Dermis microvascular lymphatic vessel endothelial cell (primary cell): ENCODE data around the gene LHFPL2. TPM values are rescaled to one million over a fixed set of nuclear protein-coding genes. Genes with fewer than 3 reads are reported as not detected.

ENCODE experiments used
- DNase-seq, 2 donors: peaks; one replicate each; pipeline versions ENCODE4 v3.0.0 to v3.0.0-alpha.2; 2010; ENCODE audit warnings: low read depth in 2 of 2
- total RNA-seq: library from RNA; depleted of rRNA; stranded (reverse); fragments of >200 nt; gene quantifications from 2 replicates; pipeline ENCODE4 v1.2.1, GENCODE V29; 2014

LHFPL2 gene
- total RNA-seq, 1 donor from 2014 or later = 21.1 TPM

GRCh38 chr5:78642701-78643100 lies 5.9 kb downstream of the LHFPL2 start:
- DNase-seq = no peak

DNA sequence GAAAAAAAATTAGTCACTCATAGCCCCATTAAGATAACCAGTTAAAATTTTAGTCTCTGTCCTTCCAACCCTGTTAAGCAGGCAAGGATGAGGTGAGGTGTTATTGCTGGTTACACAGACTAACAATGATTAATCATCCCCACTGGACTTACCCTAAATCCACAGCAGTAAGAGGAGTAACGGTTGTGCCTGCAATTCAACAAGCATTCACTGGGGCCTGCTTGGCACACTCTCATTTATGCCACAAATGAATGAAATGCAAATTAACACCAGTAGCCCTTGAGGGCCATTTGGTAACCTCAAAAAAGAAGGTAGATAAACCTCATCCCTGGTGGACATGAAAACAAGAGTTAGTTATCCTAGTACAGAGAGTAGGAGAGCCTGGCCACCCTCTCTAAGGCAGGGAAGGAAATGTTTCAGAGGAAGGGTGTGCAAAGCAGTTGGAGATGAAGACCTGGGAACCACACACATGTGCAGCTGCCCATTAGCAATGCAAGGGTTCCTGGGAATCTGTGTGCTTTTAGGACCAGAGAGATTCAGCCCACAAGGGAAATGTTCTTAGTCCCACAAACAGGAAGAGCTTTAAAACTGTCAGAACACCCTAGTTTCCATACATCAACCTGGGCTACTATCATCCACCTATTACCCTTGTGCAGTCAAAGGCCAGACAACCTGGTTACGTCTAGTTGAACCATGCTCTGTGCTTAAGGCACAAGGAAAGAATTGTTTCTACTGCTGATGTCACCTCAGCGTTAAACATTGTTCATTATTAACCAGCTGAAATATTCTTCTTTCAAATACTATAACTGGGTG lies 7.7 kb downstream of the LHFPL2 start:
- DNase-seq = peak in 1 of 2 donors; percentile 42

- peak in 1 of 2 donors; percentile 84 for DNase-seq
These were observed 8.8 kb downstream of the LHFPL2 start for GRCh38 chr5:78639791-78640190.

GRCh38 chr5:78638973-78639669 lies 9.5 kb downstream of the LHFPL2 start:
- DNase-seq = no peak

- peak; percentile 92 to 99 for DNase-seq
These were observed 10.1 kb downstream of the LHFPL2 start for GRCh38 chr5:78638423-78638822.

- no peak for DNase-seq
These were observed 11.1 kb downstream of the LHFPL2 start for GRCh38 chr5:78637468-78637867.

- DNase-seq = no peak
These were observed 11.9 kb downstream of the LHFPL2 start for GRCh38 chr5:78636682-78637081.

- peak in 1 of 2 donors; percentile 25 for DNase-seq
These were observed 13.9 kb downstream of the LHFPL2 start for GRCh38 chr5:78634634-78635033.

GRCh38 chr5:78634229-78634628 lies 14.3 kb downstream of the LHFPL2 start:
- no peak for DNase-seq

DNA sequence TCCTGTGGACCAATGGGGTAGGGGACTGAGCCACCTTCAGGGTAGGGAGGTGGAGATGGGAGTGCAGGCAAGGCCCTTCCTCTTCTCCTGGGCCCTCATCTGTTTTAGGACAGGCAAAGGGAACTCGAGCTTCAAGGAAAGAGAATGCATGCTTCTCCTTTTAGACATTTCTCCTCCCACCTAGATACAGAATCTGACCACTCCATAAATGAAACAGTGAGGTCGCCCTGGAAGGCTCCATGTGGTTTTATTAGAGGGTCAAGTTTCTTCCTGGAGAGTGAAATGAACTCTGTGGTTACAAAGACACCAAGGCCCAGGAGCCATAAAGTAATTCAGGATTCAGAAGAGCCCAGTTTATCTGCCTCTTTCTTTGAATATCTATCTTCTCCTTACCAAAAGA lies 14.9 kb downstream of the LHFPL2 start:
- no peak for DNase-seq

DNA sequence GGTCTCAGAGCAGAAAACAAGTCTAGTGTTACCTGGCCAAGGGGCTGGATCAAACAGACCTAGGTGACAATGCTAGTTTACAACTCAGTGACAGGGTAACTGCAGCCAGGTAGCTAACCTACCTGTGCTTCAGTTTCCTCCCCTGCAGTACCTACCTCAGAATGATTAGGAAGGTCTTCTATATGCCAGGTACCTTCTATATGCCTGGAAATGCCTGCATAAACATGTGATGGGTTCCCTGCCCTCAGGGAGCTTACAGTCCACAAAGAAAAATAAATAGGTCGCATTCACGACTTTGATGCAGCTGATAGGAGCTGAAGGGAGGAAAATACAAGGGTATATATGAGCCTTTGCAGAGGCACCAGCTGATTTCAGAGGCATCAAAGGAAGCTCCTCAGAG lies 16.1 kb downstream of the LHFPL2 start:
- no peak for DNase-seq

GRCh38 chr5:78631931-78632330 lies 16.6 kb downstream of the LHFPL2 start:
- no peak for DNase-seq

DNA sequence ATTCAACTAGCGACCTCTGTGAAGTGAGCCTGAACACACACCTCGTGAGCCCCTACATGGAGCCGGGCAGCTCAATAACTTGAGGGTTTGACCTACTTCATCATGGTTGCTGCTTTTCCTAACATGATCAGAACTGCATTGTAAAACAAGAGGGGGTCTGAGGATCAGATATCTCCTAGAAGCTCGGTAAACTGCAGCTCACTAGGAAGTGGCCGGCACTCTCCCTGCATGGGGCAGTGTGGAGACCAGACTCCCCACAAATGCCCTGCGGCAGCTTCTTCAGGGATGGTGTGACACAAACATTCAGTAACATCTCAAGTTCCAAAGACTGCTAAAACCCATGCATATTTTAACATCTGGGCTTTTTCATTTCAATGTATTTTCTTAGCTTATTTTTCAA lies 18.5 kb downstream of the LHFPL2 start:
- DNase-seq = no peak

DNA sequence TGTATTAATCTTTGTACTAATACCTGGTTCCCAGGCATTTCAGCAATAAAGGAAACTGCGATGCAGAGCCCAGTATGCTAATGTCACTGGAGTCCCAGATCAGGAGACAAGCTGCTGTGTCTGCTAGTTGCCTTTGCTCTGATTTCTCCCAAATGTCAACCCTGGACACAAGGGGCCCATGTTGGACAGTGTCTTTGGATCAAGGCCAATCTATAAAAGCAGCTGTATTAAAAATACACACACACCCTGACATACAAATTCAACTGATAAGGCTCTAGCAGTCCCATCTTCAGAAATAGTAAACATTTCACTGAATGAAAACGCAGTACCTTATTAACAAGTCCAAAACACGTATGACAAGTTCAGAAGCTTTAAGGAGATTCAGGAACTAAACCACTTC lies 18.9 kb downstream of the LHFPL2 start:
- no peak for DNase-seq

DNA sequence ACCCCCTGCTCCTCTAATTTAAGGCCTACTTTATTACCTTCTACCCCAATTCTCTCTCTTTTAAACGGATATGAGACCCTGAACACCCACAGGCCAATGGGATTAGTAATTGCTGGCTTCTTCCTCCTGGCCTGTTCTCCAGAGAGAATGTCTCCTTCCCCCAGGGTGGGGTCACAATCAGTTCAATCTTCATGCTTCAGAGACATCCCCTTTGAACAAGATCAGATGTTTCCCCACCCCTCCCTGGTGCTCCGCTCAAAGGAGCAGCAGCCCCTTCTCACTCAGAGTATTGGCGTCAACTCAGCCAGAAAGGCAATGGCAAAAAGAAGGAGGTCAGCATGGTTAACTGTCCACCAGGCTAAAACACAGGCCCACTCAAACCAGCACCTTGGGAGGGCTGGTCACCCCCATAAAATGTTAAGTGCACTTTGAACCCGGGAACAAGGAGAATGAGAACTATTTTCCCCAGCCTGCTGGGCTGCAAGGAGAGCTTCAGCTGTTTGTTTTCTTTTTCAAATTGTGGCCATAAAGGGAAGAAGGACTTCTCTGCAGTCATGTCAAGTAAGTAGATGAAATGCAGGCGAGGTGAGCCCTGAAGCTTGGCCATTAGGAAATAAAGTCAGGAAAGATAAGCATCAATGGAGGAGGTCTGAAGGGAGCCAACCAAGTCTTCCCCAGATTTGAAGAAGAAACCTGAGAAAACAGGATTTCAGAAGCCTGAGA lies 20.1 kb downstream of the LHFPL2 start:
- DNase-seq = no peak

- DNase-seq = no peak
These were observed 20.8 kb downstream of the LHFPL2 start for GRCh38 chr5:78627766-78628165.

DNA sequence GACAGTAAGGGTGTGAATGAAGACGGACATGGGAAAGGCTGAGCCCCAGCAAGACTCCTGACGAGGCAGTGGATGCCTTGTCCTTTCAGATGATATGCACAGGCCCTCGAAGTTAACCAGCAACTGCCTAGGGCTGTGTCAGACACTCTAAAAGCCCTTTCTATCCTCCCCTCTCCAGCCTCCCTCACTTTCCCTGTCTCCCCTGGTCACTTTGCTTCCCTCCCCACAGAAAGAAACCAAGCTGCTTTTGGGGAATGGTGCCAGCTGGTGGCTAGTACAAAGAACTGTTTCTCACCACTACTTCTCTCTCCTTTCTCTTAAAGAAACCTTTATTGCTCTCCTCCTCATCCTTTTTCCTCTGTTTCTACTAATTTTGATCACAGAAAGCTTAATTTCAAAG lies 21.4 kb downstream of the LHFPL2 start:
- DNase-seq = peak in 1 of 2 donors; percentile 41

DNA sequence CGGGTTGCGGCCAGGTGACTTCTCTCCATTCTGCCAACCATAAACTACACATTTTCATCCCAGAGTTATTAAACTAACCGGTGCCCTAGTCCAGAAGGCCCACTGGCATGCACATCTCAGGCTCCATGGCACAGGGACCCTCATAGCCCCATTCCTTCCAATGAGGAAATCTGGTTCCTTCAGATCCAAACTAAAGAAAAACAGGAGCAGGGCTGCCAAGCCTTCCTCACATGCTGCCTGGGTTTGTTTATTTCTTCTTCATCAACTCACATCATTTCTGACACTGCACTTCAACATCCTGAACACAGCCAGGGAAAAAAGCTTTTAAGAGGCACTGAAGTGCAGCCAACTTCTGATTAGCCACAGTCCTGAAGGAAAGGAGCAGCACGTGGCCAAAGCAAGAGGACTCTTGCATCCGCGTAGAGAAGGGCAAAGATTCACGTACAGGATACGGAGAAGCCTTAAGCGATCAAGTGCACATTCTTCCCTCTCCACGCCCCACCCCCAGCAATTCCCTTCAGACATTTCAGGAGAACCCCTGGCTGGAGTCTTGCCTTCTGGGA lies 22.5 kb downstream of the LHFPL2 start:
- DNase-seq = no peak

GRCh38 chr5:78624992-78625391 lies 23.6 kb downstream of the LHFPL2 start:
- no peak for DNase-seq

GRCh38 chr5:78624011-78624541 lies 24.5 kb downstream of the LHFPL2 start:
- no peak for DNase-seq

GRCh38 chr5:78622302-78622971 lies 26.1 kb downstream of the LHFPL2 start:
- no peak for DNase-seq
